Neuronal stem cell (in vitro differentiated cells): ENCODE data around the gene PPFIA1.

ENCODE experiments used
- DNase-seq: peaks from one replicate; pipeline ENCODE4 v3.0.0-alpha.2; 2013; ENCODE audit warnings: low spot score
- H2AFZ ChIP-seq: one replicate; pipeline ENCODE4 v1.6.1; 2013; ENCODE audit warnings: mild to moderate bottlenecking, low read length, inconsistent platforms
- H2AK5ac ChIP-seq: 2 replicates; pipeline ENCODE4 v1.6.1; 2013; ENCODE audit warnings: low read depth, mild to moderate bottlenecking, inconsistent platforms, low read length, moderate library complexity, mixed read lengths
- H2BK120ac ChIP-seq: 2 replicates; pipeline ENCODE4 v1.6.1; 2013; ENCODE audit warnings: low read depth, mild to moderate bottlenecking, inconsistent platforms, low read length, moderate library complexity, mixed read lengths
- H2BK12ac ChIP-seq: one replicate; pipeline ENCODE4 v1.6.1; 2013; ENCODE audit warnings: low read length, inconsistent platforms
- H2BK15ac ChIP-seq: 2 replicates; pipeline ENCODE4 v1.6.1; 2013; ENCODE audit warnings: mild to moderate bottlenecking, low read length, inconsistent platforms, mixed read lengths
- H2BK5ac ChIP-seq: one replicate; pipeline ENCODE4 v1.6.1; 2013; ENCODE audit warnings: inconsistent platforms, mild to moderate bottlenecking, low read length, moderate library complexity
- H3K14ac ChIP-seq: one replicate; pipeline ENCODE4 v1.6.1; 2013; ENCODE audit warnings: low read length, inconsistent platforms
- H3K18ac ChIP-seq: 2 replicates; pipeline ENCODE4 v1.6.1; 2013; ENCODE audit warnings: low read length, inconsistent platforms
- H3K23ac ChIP-seq: 2 replicates; pipeline ENCODE4 v1.6.1; 2013; ENCODE audit warnings: low read depth, mild to moderate bottlenecking, mixed read lengths, low read length, inconsistent platforms; ENCODE audit not compliant: poor library complexity
- H3K27ac ChIP-seq: replicated peaks from 3 replicates; pipeline ENCODE4 v1.5.1; 2013; ENCODE audit warnings: low read length, inconsistent platforms
- H3K27me3 ChIP-seq, 3 experiments: 2 replicates each; pipeline ENCODE4 v1.6.1; 2013; ENCODE audit warnings: low read length in 3 of 3, mild to moderate bottlenecking in 2 of 3, inconsistent platforms in 1 of 3, low read depth in 1 of 3, mixed read lengths in 1 of 3, moderate library complexity in 1 of 3; ENCODE audit not compliant: control insufficient read depth in 3 of 3, insufficient read depth in 3 of 3
- H3K36me3 ChIP-seq, 2 donors: replicated peaks in 1 of 2; 2 replicates each; pipeline ENCODE4 v1.6.1; 2013; ENCODE audit warnings: low read length in 2 of 2; ENCODE audit not compliant: control insufficient read depth in 2 of 2, insufficient read depth in 2 of 2
- H3K4ac ChIP-seq: 2 replicates; pipeline ENCODE4 v1.6.1; 2013; ENCODE audit warnings: inconsistent platforms, mild to moderate bottlenecking, low read length, moderate library complexity
- H3K4me1 ChIP-seq, 2 donors: 1 replicate in 1 of 2; 2 replicates in 1 of 2; pipeline ENCODE4 v1.6.1; 2013; ENCODE audit warnings: low read length in 2 of 2, low read depth in 1 of 2; ENCODE audit not compliant: control insufficient read depth in 2 of 2, insufficient read depth in 1 of 2
- H3K4me2 ChIP-seq: one replicate; pipeline ENCODE4 v1.6.1; 2013; ENCODE audit warnings: mild to moderate bottlenecking, low read length, inconsistent platforms; ENCODE audit not compliant: insufficient read depth, poor library complexity, severe bottlenecking
- H3K4me3 ChIP-seq, 2 donors: 2 replicates each; pipeline ENCODE4 v1.5.1; 2013; ENCODE audit warnings: low read length in 2 of 2, mild to moderate bottlenecking in 2 of 2, inconsistent platforms in 1 of 2, moderate library complexity in 1 of 2
- H3K79me1 ChIP-seq: one replicate; pipeline ENCODE4 v1.6.1; 2013; ENCODE audit warnings: low read depth, mild to moderate bottlenecking, inconsistent platforms, low read length, moderate library complexity
- H3K9ac ChIP-seq: one replicate; pipeline ENCODE4 v1.6.1; 2013; ENCODE audit warnings: mild to moderate bottlenecking, low read depth, low read length, inconsistent platforms; ENCODE audit not compliant: poor library complexity
- H3K9me3 ChIP-seq, 2 donors: replicated peaks in 1 of 2; 2 replicates each; pipeline versions ENCODE3 to v1.6.1; 2013; ENCODE audit warnings: low read length in 2 of 2, mild to moderate bottlenecking in 2 of 2, inconsistent platforms in 1 of 2, low read depth in 1 of 2, mixed read lengths in 1 of 2, moderate library complexity in 1 of 2; ENCODE audit not compliant: control insufficient read depth in 2 of 2, insufficient read depth in 1 of 2
- H4K8ac ChIP-seq: one replicate; pipeline ENCODE4 v1.6.1; 2013; ENCODE audit warnings: low read depth, mild to moderate bottlenecking, inconsistent platforms, low read length, moderate library complexity
- H4K91ac ChIP-seq: one replicate; pipeline ENCODE4 v1.6.1; 2013; ENCODE audit warnings: low read length, low read depth, mild to moderate bottlenecking, inconsistent platforms; ENCODE audit not compliant: poor library complexity
- WGBS, 2 donors: extraction: QIAGEN DNeasy Blood & Tissue Kit; methylation state at CpG; one replicate each; pipeline ENCODE4 v1.1.7; 2013; ENCODE audit warnings: missing lambda C conversion rate in 2 of 2, mixed read lengths in 1 of 2; ENCODE audit not compliant: insufficient read length in 2 of 2, insufficient replicate concordance in 1 of 2; ENCODE audit errors: extremely low coverage in 2 of 2; 5-methylcytosine and 5-hydroxymethylcytosine counted together

PPFIA1 gene

GRCh38 chr11:70334351-70334995, 64.0 kb downstream of the PPFIA1 start:
- no peak for DNase-seq
- no peak overlapping the region for H2BK120ac ChIP-seq

DNA sequence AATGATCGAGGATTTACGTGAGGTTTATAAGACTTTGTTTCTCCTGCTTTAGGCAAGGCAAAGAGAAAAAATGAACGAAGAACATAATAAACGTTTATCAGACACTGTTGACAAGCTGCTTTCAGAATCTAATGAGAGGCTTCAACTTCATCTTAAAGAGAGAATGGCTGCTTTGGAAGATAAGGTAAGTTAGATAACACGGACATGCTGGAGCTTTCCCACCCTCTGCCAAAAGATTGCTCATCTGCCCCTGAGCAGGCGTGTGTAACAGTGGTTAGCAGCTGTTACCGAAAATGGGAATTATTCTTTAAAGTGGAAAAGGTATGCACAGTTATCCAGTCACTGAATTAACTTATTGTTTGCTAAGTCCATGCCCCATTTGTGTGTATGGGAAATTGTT, 65.0 kb downstream of the PPFIA1 start:
- Histone ChIP-seq H3K36me3 (peaks cover 48 to 96% of the 10 kb centered on the region in 2 donors), H3K23ac (no peak overlapping the region), H3K9me3 (no peaks in the 10 kb centered on the region), H3K14ac (no peak overlapping the region), H3K18ac (no peak overlapping the region), H2BK15ac (no peak overlapping the region), H2AFZ (no peak overlapping the region), H3K9ac (no peak overlapping the region), H3K4ac (no peak overlapping the region), H3K27me3 (no peaks in the 10 kb centered on the region), H2BK12ac (no peak overlapping the region), H2BK120ac (no peak overlapping the region), H4K91ac (no peak overlapping the region), H3K27ac (no peak overlapping the region), H2AK5ac (no peak overlapping the region), H3K79me1 (no peaks in the 10 kb centered on the region), H3K4me1 (no peaks in the 10 kb centered on the region), H3K4me2 (no peak overlapping the region), H4K8ac (no peak overlapping the region), H3K4me3 (no peak overlapping the region), H2BK5ac (no peak overlapping the region)
- DNase-seq: no peak
- WGBS, 2 donors: no CpG with 5 or more reads among the region's 7 CpGs

More at GRCh38 chr11:70334351-70334995, 64.0 kb downstream of the PPFIA1 start:
- H3K23ac ChIP-seq: no peak overlapping the region
- peaks cover 46 to 96% of the 10 kb centered on the region in 2 donors for H3K36me3 ChIP-seq
- H3K27me3 ChIP-seq: no peaks in the 10 kb centered on the region
- no peak overlapping the region for H3K14ac ChIP-seq
- H4K8ac ChIP-seq: no peak overlapping the region
- no peak overlapping the region for H3K27ac ChIP-seq
- no peak overlapping the region for H3K4ac ChIP-seq
- no peak overlapping the region for H3K4me3 ChIP-seq
- no peak overlapping the region for H2BK15ac ChIP-seq
- H3K4me1 ChIP-seq: no peaks in the 10 kb centered on the region
- no CpG with 5 or more reads among the region's 16 CpGs for WGBS, 2 donors
- H3K9ac ChIP-seq: no peak overlapping the region
- H3K4me2 ChIP-seq: no peak overlapping the region
- no peaks in the 10 kb centered on the region for H3K79me1 ChIP-seq
- no peaks in the 10 kb centered on the region for H3K9me3 ChIP-seq
- no peak overlapping the region for H2AK5ac ChIP-seq
- H4K91ac ChIP-seq: no peak overlapping the region
- H2BK12ac ChIP-seq: no peak overlapping the region
- H3K18ac ChIP-seq: no peak overlapping the region
- H2BK5ac ChIP-seq: no peak overlapping the region
- no peak overlapping the region for H2AFZ ChIP-seq

- Histone ChIP-seq H2AK5ac (no peak overlapping the region), H3K4me3 (no peak overlapping the region), H3K23ac (no peak overlapping the region), H3K14ac (no peak overlapping the region), H2AFZ (no peak overlapping the region), H3K27me3 (no peaks in the 10 kb centered on the region), H3K4me2 (no peak overlapping the region), H3K18ac (no peak overlapping the region), H2BK15ac (no peak overlapping the region), H2BK5ac (no peak overlapping the region), H2BK12ac (no peak overlapping the region), H4K91ac (no peak overlapping the region), H3K9ac (no peak overlapping the region), H2BK120ac (no peak overlapping the region), H3K27ac (no peak overlapping the region), H3K36me3 (peaks cover 42 to 94% of the 10 kb centered on the region in 2 donors), H3K4ac (no peak overlapping the region), H4K8ac (no peak overlapping the region), H3K9me3 (peaks cover 0 to 3% of the 10 kb centered on the region in 2 donors), H3K79me1 (no peaks in the 10 kb centered on the region), H3K4me1 (peaks cover 0 to 2% of the 10 kb centered on the region in 2 donors)
- no CpG with 5 or more reads among the region's 4 CpGs for WGBS, 2 donors
- no peak for DNase-seq
Observed at GRCh38 chr11:70338594-70338993, 68.1 kb downstream of the PPFIA1 start.

- peaks cover 0 to 3% of the 10 kb centered on the region in 2 donors for H3K9me3 ChIP-seq
- no CpG with 5 or more reads among the region's 8 CpGs for WGBS, 2 donors
- H3K36me3 ChIP-seq: peaks cover 42 to 94% of the 10 kb centered on the region in 2 donors
Observed at GRCh38 chr11:70339066-70339465, 68.6 kb downstream of the PPFIA1 start.

More at GRCh38 chr11:70339066-70339465, 68.6 kb downstream of the PPFIA1 start:
- Histone ChIP-seq H3K14ac (no peak overlapping the region), H2BK120ac (no peak overlapping the region), H3K4me3 (no peak overlapping the region), H2BK15ac (no peak overlapping the region), H3K23ac (no peak overlapping the region), H3K27ac (no peak overlapping the region), H4K8ac (no peak overlapping the region), H2AFZ (no peak overlapping the region), H3K18ac (no peak overlapping the region), H3K9ac (no peak overlapping the region), H3K79me1 (no peaks in the 10 kb centered on the region), H2BK5ac (no peak overlapping the region), H3K4me2 (no peak overlapping the region), H3K4ac (no peak overlapping the region), H2AK5ac (no peak overlapping the region), H3K27me3 (no peaks in the 10 kb centered on the region), H2BK12ac (no peak overlapping the region), H3K4me1 (peaks cover 0 to 2% of the 10 kb centered on the region in 2 donors), H4K91ac (no peak overlapping the region)
- no peak for DNase-seq
